NCI-H146 treated with DMSO at 0.1 percent for 48 hours (cell line): ENCODE results near the gene LCE3A.
A peak's percentile ranks its signal among the peaks of the same experiment; 100 is the strongest.
"Not testable (repeated sequence)": the region's sequence is repeated elsewhere in the genome, so short reads cannot be mapped to it uniquely, and the experiment has no call there.

Source experiments
- DNase-seq: peaks from one replicate; lab custom pipeline; 2025; ENCODE audit not compliant: unreplicated experiment; lab: John Stamatoyannopoulos, UW

The LCE3A gene

DNA sequence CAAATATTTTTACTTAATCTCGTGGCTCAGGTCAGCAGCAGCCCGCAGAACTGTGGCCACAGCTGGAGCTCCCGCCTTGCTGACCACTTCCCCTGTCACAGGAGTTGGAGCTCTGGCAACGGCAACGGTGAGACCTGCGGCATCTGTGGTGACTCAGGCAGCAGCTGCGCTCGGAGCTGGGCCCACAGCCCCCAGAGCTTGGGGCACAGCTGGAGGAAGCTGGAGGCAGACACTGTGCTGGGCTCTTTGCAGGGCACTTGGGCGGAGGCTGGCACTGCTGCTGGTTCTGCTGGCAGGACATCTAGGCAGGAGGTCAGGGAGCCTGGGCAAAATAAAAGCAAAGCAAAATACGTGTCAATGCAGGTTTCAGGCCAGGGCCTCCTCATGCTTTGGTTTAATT is at the start of gene LCE3A:
Gene LCE3A, minus strand, starts transcription at position 301 of the 400 bp plus-strand sequence. Its CDS starts 0 bp downstream, at position 301.
- DNase-seq: no peak

DNA sequence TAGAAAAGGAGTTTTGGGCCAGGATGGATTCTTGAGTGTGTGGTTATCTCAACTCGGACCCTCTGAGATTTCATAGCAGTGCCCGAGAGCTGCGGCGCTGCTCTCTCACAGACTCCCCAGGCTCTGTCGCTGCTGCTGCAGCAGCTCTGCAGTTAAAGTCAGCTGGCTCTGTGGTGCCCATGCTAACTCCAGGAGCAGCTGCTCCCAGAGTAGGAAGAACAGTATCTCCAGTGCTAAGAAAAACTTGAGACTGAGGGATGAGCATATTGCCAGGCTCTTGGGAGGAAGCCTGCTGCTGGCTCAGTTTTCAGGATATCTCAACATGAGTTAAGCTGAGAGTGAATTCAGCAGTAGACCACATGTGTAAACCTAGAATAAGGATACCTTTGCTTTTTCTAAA is 44.7 kb upstream of the LCE3A start:
- no peak for DNase-seq

DNA sequence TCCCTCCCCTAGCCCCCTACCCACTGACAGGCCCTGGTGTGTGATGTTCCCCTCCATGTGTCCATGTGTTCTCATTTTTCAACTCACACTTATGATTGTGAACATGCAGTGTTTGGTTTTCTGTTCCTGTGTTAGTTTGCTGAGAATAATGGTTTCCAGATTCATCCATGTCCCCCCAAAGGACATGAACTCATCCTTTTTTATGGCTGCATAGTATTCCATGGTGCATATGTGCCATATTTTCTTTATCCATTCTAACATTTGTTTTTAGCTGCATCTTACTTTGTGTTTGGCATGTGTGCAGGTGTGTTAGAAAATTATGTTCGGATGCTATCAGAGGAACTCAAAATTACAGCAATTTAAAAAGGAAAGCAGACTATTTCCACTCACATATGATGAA is 43.3 kb upstream of the LCE3A start:
- not testable (repeated sequence) for DNase-seq

DNA sequence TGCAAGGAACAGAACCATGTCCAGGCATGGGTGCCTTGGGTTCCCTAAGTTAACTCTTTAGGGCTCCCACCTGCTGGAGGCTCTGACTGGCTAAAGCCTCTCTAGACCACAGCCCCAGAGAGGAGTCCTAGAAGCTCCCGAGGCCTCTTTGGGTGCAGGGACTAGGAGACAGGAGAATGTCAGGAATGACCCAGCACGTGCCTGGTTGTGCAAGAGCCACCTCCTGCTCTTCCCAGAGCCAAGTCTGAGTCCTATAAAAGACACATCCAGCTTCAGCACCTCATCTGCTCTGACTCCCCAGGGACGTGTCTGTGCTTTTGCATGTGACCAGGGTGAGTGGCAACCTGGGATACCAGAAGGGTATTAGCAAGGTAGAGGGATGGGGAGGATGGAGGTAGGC is 40.2 kb upstream of the LCE3A start, which contains the start of gene LCE2D:
Gene LCE2D, plus strand, starts transcription at position 283 of the 400 bp plus-strand sequence. CDS start 726 bp downstream, outside the sequence.
- no peak for DNase-seq

DNA sequence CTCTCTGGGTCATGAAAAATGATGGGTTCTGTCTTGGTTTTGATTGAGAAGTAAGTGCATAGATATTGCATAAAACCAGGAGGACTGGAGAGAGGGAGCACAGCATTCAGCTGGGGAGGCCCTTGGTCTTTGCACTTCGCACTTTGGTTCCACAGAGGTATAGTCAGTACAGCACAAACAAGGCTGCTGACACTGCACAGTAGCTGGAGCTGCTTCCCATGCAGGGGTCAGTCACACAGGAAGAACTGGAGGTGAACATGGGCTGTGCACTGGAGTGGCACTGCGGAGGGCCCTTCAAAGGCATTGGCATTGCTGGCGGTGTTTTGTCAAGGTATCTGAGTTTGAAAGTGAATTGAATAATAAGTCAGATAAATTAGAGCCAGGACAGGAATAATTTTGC is 35.7 kb upstream of the LCE3A start:
- DNase-seq: no peak

GRCh38 chr1:152657677-152658076 is 34.8 kb upstream of the LCE3A start:
- no peak for DNase-seq

DNA sequence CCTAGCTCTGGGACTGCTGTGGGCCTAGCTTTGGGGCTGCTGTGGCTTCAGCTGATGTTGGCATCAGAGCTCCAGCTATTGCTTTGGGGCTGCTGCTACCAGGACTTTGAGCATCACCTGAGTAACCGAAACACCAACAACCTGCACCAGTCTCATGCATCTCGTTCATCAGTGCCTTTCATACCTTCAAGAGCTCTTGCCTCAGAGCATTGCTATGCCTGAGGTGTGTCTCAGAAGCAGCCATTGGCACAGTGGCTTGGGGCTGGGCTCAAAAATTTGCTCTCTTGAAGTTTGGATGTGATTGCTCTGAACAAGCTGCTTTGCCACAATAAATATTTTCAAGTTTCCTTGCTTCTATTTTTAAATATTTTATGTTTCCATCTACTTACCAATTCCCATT is 33.6 kb upstream of the LCE3A start:
- DNase-seq: no peak

DNA sequence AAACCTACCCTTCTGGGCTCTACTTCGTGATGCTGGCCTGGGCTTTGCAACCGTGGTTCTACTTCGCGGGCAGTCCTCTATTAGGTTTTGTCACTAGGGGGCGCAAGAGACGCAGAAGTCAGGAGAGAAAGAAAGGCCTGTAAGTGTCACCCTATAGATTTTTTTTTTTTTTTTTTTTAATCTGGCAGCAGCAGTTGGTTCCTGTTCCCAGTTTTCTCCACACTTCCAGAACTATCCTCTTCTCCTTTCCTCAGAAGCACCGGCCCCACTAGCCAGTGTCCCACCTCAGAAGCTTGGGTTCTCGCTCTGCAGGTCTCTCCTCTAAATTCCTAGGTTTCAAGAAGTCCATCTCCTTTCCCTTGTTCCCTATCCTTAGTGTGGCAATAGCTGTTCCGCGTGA is 31.2 kb upstream of the LCE3A start:
- DNase-seq: peak; percentile 8

GRCh38 chr1:152646656-152647055 is 23.8 kb upstream of the LCE3A start:
- no peak for DNase-seq

DNA sequence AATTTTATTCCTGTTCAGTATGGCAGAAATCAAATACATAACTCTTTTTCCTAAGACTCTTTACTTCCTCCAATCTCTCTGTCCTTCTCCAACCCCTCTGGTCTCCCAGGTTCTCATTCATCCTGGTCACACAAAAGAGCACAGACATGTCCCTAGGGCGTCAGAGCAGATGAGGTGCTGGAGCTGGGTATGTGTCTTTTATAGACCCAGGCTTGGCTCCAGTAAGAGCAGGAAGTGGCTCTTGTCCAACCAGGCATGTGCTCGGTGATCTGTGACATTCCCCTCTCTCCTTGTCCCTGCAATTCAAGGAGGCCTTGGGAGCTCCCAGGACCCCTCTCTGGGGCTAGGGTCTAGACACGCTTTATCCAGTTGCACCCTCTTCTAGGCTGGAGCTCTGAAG is 22.2 kb upstream of the LCE3A start:
- DNase-seq: no peak

DNA sequence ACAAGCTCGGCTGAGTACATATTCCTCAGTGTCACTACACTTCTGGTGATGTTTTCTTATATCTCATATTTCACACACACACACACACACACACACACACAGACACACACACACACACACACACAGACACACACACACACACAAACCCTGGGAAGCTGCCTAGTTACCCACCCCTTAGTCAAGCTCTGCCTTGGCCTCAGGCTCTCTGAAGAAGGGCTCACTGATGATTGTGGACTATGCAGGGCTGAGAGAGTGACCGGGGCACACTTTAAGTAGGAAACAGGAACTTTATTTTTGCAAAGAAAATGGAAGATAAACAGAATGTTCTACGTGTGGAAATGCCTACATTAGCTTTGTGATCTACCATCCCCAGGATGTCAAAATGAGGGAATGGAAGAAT is 21.0 kb upstream of the LCE3A start:
- no peak for DNase-seq

DNA sequence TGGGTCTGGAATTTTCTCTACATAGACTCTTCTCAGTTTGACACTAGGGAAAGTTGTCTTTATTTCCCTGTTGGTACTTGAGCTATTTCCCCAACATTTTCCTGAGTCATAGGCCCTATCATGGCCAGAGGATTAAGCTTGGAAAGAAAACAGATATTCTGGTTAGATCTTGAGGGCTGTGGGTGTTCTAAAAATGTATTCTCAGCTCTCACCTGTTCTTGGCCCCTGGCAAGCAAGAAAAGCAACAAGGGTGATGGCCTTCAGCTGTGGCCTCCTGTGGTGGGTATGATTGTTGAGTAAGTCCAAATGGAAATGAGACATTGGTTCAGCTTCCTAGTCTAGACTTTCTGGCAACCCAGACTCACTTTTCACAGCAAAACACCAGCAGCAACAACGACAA is 17.4 kb upstream of the LCE3A start:
- no peak for DNase-seq

- no peak for DNase-seq
Observed at GRCh38 chr1:152630596-152630995, 7.7 kb upstream of the LCE3A start.

- no peak for DNase-seq
Observed at GRCh38 chr1:152626744-152627143, 3.8 kb upstream of the LCE3A start.

DNA sequence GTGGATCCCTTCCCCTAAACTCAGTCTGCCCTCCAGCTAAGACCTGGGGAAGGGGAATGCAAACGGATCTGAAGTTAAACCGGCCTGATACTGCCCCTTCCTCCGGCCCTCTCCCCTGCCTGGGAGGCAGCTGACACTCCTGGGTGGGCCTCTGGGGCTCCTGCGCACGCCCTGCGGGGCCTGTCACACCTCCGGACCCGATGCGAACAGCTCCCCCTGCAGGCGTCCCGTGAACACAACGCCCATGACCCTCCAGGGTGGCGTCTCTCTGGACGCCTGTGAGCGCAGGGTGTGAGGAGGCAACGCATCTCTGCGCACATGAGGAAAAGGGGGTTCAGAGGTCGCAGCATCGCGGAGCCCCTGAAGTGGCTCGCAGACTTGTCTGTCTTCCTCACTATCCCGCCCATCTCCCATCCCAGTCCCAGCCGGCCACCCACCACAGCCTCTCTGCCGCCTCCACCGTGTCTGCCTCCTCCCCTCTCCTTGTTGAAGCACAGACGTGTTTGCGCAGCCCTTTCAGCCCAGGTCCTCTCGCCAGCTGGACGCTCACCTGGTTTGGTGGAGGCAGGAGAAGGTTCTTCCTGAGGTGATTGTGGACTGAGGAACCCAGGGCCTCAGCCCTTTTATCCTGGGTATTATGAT is 421 bp upstream of the LCE3A start:
- no peak for DNase-seq

GRCh38 chr1:152621993-152622392 is 910 bp downstream of the LCE3A start:
- no peak for DNase-seq

DNA sequence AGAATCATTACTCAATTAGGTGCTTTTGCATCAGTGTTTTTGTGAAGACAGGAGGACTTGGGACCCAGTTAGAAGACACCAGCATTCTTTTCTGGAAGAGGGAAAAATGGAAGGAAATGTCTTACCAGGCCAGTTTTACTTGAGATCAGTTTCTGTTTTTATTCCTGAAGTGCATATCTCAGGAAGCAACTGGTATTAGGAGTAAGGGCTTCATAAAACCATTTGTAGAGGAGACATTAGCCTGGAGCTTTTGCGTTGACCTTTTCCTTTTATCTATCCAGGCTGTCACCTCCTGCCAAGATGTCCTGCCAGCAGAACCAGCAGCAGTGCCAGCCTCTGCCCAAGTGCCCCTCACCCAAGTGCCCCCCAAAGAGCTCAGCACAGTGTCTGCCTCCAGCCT is 9.4 kb downstream of the LCE3A start, which contains the start of gene LCE3B:
Gene LCE3B, plus strand, starts transcription at position 301 of the 400 bp plus-strand sequence. Its CDS starts 0 bp downstream, at position 301.
- no peak for DNase-seq

- DNase-seq: no peak
Observed at GRCh38 chr1:152599934-152600333, 23.0 kb downstream of the LCE3A start, which contains the start of gene LCE3C. Gene LCE3C (plus strand): TSS chr1:152600234. CDS start chr1:152600732, 498 bp downstream.

- DNase-seq: no peak
Observed at GRCh38 chr1:152596986-152597385, 25.9 kb downstream of the LCE3A start.

- no peak for DNase-seq
Observed at GRCh38 chr1:152585586-152585985, 37.3 kb downstream of the LCE3A start.

DNA sequence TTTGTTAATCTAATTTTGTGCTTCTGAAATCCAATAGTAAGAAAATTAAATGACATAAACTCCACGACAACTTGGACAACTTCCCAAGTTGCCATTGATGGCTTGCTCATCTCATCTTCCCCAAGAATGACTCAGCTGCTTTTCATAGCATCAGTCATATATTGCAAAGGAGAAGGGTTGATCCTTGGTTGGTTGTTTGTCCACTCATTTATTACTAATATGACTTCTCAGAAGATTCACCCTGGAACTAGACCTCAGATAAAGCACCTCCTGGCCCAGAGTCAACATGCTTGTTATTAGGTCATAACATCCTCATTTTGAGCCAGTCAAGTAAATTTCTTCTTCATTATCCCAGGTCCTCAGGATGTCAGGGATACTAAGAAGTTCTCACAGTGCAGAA is 40.3 kb downstream of the LCE3A start:
- DNase-seq: no peak

GRCh38 chr1:152580433-152580832 is 42.5 kb downstream of the LCE3A start, which contains the start of gene LCE3D:
Gene LCE3D (minus strand): TSS chr1:152580516. CDS start chr1:152579936, 580 bp downstream.
- DNase-seq: no peak

DNA sequence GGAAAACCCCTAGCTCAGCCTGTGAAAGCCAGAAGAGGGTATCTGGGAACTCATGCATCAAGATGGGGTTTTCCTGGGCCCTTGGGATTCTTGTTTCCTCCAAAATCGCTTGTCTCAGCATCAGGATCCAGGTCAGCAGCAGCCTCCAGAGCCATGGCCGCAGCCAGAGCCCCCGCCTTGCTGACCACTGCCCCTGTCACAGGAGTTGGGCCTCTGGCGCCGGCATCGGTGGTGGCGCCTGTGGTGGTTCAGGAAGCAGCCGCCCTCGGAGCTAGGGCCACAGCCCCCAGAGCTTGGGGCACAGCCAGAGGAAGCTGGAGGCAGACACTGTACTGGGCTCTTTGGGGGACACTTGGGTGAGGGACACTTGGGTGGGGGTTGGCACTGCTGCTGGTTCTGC is 43.4 kb downstream of the LCE3A start:
- DNase-seq: not testable (repeated sequence)
